GM12878 (cell line): ENCODE data around the gene OR52B2. TPM values are rescaled to one million over a fixed set of nuclear protein-coding genes. Genes with fewer than 3 reads are reported as not detected.

Experiments used
- ATAC-seq: fragments of 200-7000 bp; cut with Tn5 transposase; 3 replicates; pipeline ENCODE4 v1.9.1; 2020; ENCODE audit warnings: mild to moderate bottlenecking, moderate library complexity
- BruUV-seq: library from RNA; stranded (reverse); fragments of 400-500 nt; replicated peaks from 2 replicates; lab custom pipeline; 2021; lab: Mats Ljungman, UMichigan
- CTCF ChIA-PET: fragments of 300-600 bp; sonication (Branson Sonifier 250); formaldehyde crosslinking; extraction: SDS; loops from one replicate; lab custom pipeline; 2021; ENCODE audit warnings: inconsistent platforms; lab: Yijun Ruan, JAX
- POLR2A ChIA-PET: fragments of 350-600 bp; formaldehyde crosslinking; extraction: SDS; loops from one replicate; lab custom pipeline; 2021; ENCODE audit warnings: inconsistent platforms; lab: Charles Lee
- RAD21 ChIA-PET: fragments of 300-600 bp; sonication (Branson Sonifier 250); formaldehyde crosslinking; loops from one replicate; lab custom pipeline; 2023; ENCODE audit warnings: antibody characterized with exemption; ENCODE audit not compliant: unreplicated experiment; lab: Charles Lee
- SMC1A ChIA-PET: fragments of 300-600 bp; sonication (Branson Sonifier 250); formaldehyde crosslinking; loops from one replicate; lab custom pipeline; 2023; ENCODE audit not compliant: unreplicated experiment, uncharacterized antibody; lab: Charles Lee
- DNase-seq: peaks from one replicate; pipeline ENCODE4 v3.0.0-alpha.2; 2011; ENCODE audit warnings: low read depth, low spot score
- FAIRE-seq: peaks from 3 replicates; lab custom pipeline; 2011; peaks lifted over from hg19 to GRCh38; lab: Jason Lieb, UNC
- H2AFZ ChIP-seq: 2 replicates; pipeline ENCODE4 v1.6.0; 2011; ENCODE audit warnings: low read depth, low read length, control low read depth; ENCODE audit not compliant: control insufficient read depth
- H3K27ac ChIP-seq: 2 replicates; pipeline ENCODE4 v1.5.1; 2011; ENCODE audit warnings: control low read depth; ENCODE audit not compliant: control insufficient read depth, insufficient read depth
- H3K27me3 ChIP-seq, 2 experiments: replicated peaks in 1 of 2; 2 replicates each; pipeline versions ENCODE4 v1.6.0 to v1.6.1; 2011; ENCODE audit warnings: low read length in 1 of 2; ENCODE audit not compliant: control insufficient read depth in 2 of 2, insufficient read depth in 2 of 2
- H3K36me3 ChIP-seq, 2 experiments: 2 replicates each; pipeline ENCODE4 v1.5.1; 2011; ENCODE audit warnings: low read length in 1 of 2; ENCODE audit not compliant: control insufficient read depth in 2 of 2, insufficient read depth in 2 of 2
- H3K4me1 ChIP-seq: 2 replicates; pipeline ENCODE4 v1.6.1; 2011; ENCODE audit warnings: mild to moderate bottlenecking, low read length, moderate library complexity, mixed read lengths; ENCODE audit not compliant: control insufficient read depth, insufficient read depth
- H3K4me2 ChIP-seq: 2 replicates; pipeline ENCODE4 v1.6.0; 2011; ENCODE audit warnings: control low read depth; ENCODE audit not compliant: control insufficient read depth, insufficient read depth
- H3K4me3 ChIP-seq: fragments of 200-600 bp; sonication (generic); 2 replicates; pipeline ENCODE4 v1.5.1; 2016
- H3K79me2 ChIP-seq: 2 replicates; pipeline ENCODE4 v1.6.0; 2011; ENCODE audit warnings: low read length; ENCODE audit not compliant: control insufficient read depth, insufficient read depth
- H3K9ac ChIP-seq: 2 replicates; pipeline ENCODE4 v1.8.0; 2011; ENCODE audit warnings: low read length, control low read depth, mixed read lengths; ENCODE audit not compliant: control insufficient read depth, insufficient read depth
- H3K9me3 ChIP-seq: replicated peaks from 3 replicates; pipeline ENCODE4 v1.5.1; 2011; ENCODE audit warnings: mild to moderate bottlenecking, low read length; ENCODE audit not compliant: control insufficient read depth, insufficient read depth
- H4K20me1 ChIP-seq: 2 replicates; pipeline ENCODE4 v1.6.0; 2011; ENCODE audit not compliant: control insufficient read depth, insufficient read depth
- ATF3 ChIP-seq: IDR thresholded peaks from 2 replicates; pipeline ENCODE4 v1.6.1; 2011; ENCODE audit warnings: low read depth, mild to moderate bottlenecking, low read length, moderate library complexity, borderline replicate concordance; ENCODE audit errors: extremely low read depth
- BHLHE40 ChIP-seq, 2 experiments: fragments of 450-650 bp in 1 of 2; IDR thresholded peaks; 2 replicates each; pipeline ENCODE4 v1.6.1; 2011 to 2017; ENCODE audit warnings: low read depth in 2 of 2, borderline replicate concordance in 1 of 2, improper control_type of control experiment in 1 of 2, low read length in 1 of 2, mild to moderate bottlenecking in 1 of 2
- CBX5 ChIP-seq: sonication (generic); IDR thresholded peaks from 2 replicates; pipeline ENCODE4 v1.6.1; 2016; ENCODE audit warnings: low read depth, moderate library complexity, mild to moderate bottlenecking, inconsistent platforms
- HCFC1 ChIP-seq: fragments of 150-350 bp; IDR thresholded peaks from 2 replicates; pipeline ENCODE4 v1.6.1; 2014; ENCODE audit warnings: low read length
- HDAC6 ChIP-seq: fragments of 200-600 bp; sonication (generic); IDR thresholded peaks from one replicate; pipeline ENCODE4 v1.8.0; 2017; ENCODE audit warnings: antibody characterized with exemption; ENCODE audit not compliant: unreplicated experiment
- NBN ChIP-seq: fragments of 450-650 bp; IDR thresholded peaks from 2 replicates; pipeline ENCODE4 v1.6.1; 2016
- NFYB ChIP-seq: IDR thresholded peaks from 2 replicates; pipeline ENCODE4 v1.6.1; 2011; ENCODE audit warnings: low read depth, mild to moderate bottlenecking, low read length, improper control_type of control experiment, moderate library complexity; ENCODE audit not compliant: insufficient read depth
- PAX8 ChIP-seq: fragments of 450-650 bp; IDR thresholded peaks from 2 replicates; pipeline ENCODE4 v1.6.1; 2017; ENCODE audit warnings: mild to moderate bottlenecking, moderate library complexity
- PML ChIP-seq: IDR thresholded peaks from 2 replicates; pipeline ENCODE4 v1.6.1; 2012; ENCODE audit warnings: low read length, inconsistent platforms
- RAD51 ChIP-seq: fragments of 450-650 bp; IDR thresholded peaks from 2 replicates; pipeline ENCODE4 v1.6.1; 2016; ENCODE audit warnings: moderate library complexity, mild to moderate bottlenecking, inconsistent platforms
- SUZ12 ChIP-seq: fragments of 200-600 bp; sonication (generic); IDR thresholded peaks from one replicate; pipeline ENCODE4 v1.6.1; 2018; ENCODE audit warnings: antibody characterized with exemption, mild to moderate bottlenecking; ENCODE audit not compliant: unreplicated experiment
- TBL1XR1 ChIP-seq: IDR thresholded peaks from 2 replicates; pipeline ENCODE4 v1.6.1; 2012; ENCODE audit warnings: low read depth, low read length, improper control_type of control experiment
- ZZZ3 ChIP-seq: IDR thresholded peaks from 2 replicates; pipeline ENCODE4 v1.6.1; 2011; ENCODE audit warnings: low read depth; ENCODE audit not compliant: control insufficient read depth, insufficient read length
- WGBS: methylation state at CpG from one replicate; pipeline ENCODE4 v1.1.6; 2016; ENCODE audit warnings: low lambda C conversion rate; ENCODE audit not compliant: insufficient replicate concordance, insufficient coverage; ENCODE audit errors: missing lambda C conversion rate; 5-methylcytosine and 5-hydroxymethylcytosine counted together
- in situ Hi-C: fragments of 300-500 bp; cut with MboI; formaldehyde crosslinking; loops from 9 replicates; pipeline ENCODE4 v1.14.3; 2018; ENCODE audit warnings: mixed read lengths
- intact Hi-C: fragments of 100-400 bp; cut with micrococcal nuclease; formaldehyde crosslinking; loops from one replicate; pipeline ENCODE4 v1.14.2; 2022; ENCODE audit not compliant: unreplicated experiment
- polyA plus RNA-seq, 11 experiments: library from polyadenylated mRNA; depleted of rRNA in 4 of 11; unstranded in 6 of 11; stranded (reverse) in 5 of 11; fragments of >200 nt; fragmentation: Nextera tagmentation in 4 of 11; fragmentation: Illumina TruSeq in 1 of 11; extraction: Ambion mirVana in 4 of 11; extraction: Trizol in 1 of 11; gene quantifications; 1 replicate in 1 of 11; 2 replicates in 10 of 11; pipeline versions ENCODE4 v1.2.1 to v1.2.3, GENCODE V29; 2011 to 2016; ENCODE audit warnings: inconsistent platforms in 2 of 11, missing spikeins in 2 of 11, low read depth in 1 of 11
- total RNA-seq, 4 experiments: library from RNA; depleted of rRNA in 3 of 4; stranded (reverse); fragments of >200 nt in 3 of 4; fragmentation: Illumina TruSeq in 1 of 4; extraction: Trizol in 1 of 4; gene quantifications; 2 replicates each; pipeline versions ENCODE4 v1.2.1 to v1.2.3, GENCODE V29; 2013 to 2021
- TF ChIP-seq, protein P1 (sequence below): fragments of 450-650 bp; formaldehyde crosslinking; IDR thresholded peaks from 2 replicates; pipeline ENCODE4 v1.5.0; 2022; ENCODE audit warnings: mild to moderate bottlenecking, missing genetic modification characterization
- TF ChIP-seq, protein P2 (sequence below): fragments of 150-350 bp; IDR thresholded peaks from 2 replicates; pipeline ENCODE4 v1.6.1; 2016; ENCODE audit warnings: low read depth, low read length
- TF ChIP-seq, protein P3 (sequence below): IDR thresholded peaks from 2 replicates; pipeline ENCODE4 v1.6.1; 2011; ENCODE audit warnings: mild to moderate bottlenecking, low read depth, low read length, moderate library complexity; ENCODE audit not compliant: insufficient replicate concordance

The OR52B2 gene
- total and polyA plus RNA-seq, 10 of the 15 experiments (the other 5 are each of a cell fraction or from before 2014, with no cell fraction given), result 0.08 TPM; not detected in 9

DNA sequence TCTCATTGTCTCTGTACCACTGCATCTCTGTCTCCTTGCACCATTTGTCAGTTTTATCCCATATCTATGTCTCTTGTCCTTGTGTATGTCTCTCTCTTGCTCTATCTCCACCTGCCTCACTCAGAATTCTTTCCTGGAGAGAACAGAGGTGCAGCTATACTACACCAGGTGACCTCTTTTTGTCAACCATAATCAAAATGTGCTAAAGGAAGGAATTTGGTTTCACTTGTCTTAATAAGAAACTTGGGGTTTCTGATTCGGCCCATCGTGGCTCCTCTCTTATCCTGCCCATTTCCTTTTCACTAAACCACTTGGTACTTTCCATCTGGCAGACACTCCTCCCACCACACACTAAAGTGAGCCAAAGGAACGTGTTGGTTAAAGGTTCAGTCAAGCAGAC, 33.2 kb upstream of the OR52B2 start (continued):
- TF ChIP-seq RAD51, result peak; percentile 33; the same call in 1 of the 2 replicates
- no peak for TF ChIP-seq TBL1XR1
- TF ChIP-seq, protein P1, sequence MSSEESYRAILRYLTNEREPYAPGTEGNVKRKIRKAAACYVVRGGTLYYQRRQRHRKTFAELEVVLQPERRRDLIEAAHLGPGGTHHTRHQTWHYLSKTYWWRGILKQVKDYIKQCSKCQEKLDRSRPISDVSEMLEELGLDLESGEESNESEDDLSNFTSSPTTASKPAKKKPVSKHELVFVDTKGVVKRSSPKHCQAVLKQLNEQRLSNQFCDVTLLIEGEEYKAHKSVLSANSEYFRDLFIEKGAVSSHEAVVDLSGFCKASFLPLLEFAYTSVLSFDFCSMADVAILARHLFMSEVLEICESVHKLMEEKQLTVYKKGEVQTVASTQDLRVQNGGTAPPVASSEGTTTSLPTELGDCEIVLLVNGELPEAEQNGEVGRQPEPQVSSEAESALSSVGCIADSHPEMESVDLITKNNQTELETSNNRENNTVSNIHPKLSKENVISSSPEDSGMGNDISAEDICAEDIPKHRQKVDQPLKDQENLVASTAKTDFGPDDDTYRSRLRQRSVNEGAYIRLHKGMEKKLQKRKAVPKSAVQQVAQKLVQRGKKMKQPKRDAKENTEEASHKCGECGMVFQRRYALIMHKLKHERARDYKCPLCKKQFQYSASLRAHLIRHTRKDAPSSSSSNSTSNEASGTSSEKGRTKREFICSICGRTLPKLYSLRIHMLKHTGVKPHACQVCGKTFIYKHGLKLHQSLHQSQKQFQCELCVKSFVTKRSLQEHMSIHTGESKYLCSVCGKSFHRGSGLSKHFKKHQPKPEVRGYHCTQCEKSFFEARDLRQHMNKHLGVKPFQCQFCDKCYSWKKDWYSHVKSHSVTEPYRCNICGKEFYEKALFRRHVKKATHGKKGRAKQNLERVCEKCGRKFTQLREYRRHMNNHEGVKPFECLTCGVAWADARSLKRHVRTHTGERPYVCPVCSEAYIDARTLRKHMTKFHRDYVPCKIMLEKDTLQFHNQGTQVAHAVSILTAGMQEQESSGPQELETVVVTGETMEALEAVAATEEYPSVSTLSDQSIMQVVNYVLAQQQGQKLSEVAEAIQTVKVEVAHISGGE, result no peak
- no peak for TF ChIP-seq ZZZ3
- no peak for TF ChIP-seq SUZ12
- TF ChIP-seq HCFC1, result no peak
- TF ChIP-seq NBN, result no peak
- no peak for TF ChIP-seq PAX8

- no TSS peak for BruUV-seq
- H3K79me2 ChIP-seq, result no peaks in the 10 kb centered on the region
- no peak for ATAC-seq
- FAIRE-seq, result no peak
- no peak overlapping the region for H3K27ac ChIP-seq
- POLR2A ChIA-PET, result no interaction called here
- H4K20me1 ChIP-seq, result no peaks in the 10 kb centered on the region
- in situ Hi-C loops (no loop called here), intact Hi-C loops (no loop called here)
- no peak overlapping the region for H3K4me3 ChIP-seq
- RAD21 ChIA-PET, result interaction anchor here (0.8 kb wide), 1 partner anchor 28 kb away, joined by 3 read pairs; no protein-coding TSS in a partner anchor
- no peak overlapping the region for H2AFZ ChIP-seq
- H3K4me2 ChIP-seq, result no peak overlapping the region
- H3K9ac ChIP-seq, result no peak overlapping the region
- no peaks in the 10 kb centered on the region for H3K9me3 ChIP-seq
- H3K27me3 ChIP-seq, result no peaks in the 10 kb centered on the region
- SMC1A ChIA-PET, result interaction anchor here (0.5 to 1.1 kb wide), 3 partner anchors 15 to 210 kb away, joined by 3 read pairs; no protein-coding TSS in a partner anchor
- CTCF ChIA-PET, result no interaction called here
- WGBS, result 100% methylated on average over 1 of the region's 1 CpG
- peaks cover 9% of the 10 kb centered on the region for H3K4me1 ChIP-seq
- DNase-seq, result no peak
- H3K36me3 ChIP-seq, result no peaks in the 10 kb centered on the region
- no peak for TF ChIP-seq HDAC6
- TF ChIP-seq BHLHE40 (IDR thresholded peaks at IDR 0.05; ENCODE audit: borderline replicate concordance in 1 of 2, low read depth in 2 of 2, low read length in 1 of 2), result no peak
- no peak for TF ChIP-seq ATF3
- no peak for TF ChIP-seq NFYB
- TF ChIP-seq, protein P2, sequence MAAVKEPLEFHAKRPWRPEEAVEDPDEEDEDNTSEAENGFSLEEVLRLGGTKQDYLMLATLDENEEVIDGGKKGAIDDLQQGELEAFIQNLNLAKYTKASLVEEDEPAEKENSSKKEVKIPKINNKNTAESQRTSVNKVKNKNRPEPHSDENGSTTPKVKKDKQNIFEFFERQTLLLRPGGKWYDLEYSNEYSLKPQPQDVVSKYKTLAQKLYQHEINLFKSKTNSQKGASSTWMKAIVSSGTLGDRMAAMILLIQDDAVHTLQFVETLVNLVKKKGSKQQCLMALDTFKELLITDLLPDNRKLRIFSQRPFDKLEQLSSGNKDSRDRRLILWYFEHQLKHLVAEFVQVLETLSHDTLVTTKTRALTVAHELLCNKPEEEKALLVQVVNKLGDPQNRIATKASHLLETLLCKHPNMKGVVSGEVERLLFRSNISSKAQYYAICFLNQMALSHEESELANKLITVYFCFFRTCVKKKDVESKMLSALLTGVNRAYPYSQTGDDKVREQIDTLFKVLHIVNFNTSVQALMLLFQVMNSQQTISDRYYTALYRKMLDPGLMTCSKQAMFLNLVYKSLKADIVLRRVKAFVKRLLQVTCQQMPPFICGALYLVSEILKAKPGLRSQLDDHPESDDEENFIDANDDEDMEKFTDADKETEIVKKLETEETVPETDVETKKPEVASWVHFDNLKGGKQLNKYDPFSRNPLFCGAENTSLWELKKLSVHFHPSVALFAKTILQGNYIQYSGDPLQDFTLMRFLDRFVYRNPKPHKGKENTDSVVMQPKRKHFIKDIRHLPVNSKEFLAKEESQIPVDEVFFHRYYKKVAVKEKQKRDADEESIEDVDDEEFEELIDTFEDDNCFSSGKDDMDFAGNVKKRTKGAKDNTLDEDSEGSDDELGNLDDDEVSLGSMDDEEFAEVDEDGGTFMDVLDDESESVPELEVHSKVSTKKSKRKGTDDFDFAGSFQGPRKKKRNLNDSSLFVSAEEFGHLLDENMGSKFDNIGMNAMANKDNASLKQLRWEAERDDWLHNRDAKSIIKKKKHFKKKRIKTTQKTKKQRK, result no peak
- TF ChIP-seq, protein P3, sequence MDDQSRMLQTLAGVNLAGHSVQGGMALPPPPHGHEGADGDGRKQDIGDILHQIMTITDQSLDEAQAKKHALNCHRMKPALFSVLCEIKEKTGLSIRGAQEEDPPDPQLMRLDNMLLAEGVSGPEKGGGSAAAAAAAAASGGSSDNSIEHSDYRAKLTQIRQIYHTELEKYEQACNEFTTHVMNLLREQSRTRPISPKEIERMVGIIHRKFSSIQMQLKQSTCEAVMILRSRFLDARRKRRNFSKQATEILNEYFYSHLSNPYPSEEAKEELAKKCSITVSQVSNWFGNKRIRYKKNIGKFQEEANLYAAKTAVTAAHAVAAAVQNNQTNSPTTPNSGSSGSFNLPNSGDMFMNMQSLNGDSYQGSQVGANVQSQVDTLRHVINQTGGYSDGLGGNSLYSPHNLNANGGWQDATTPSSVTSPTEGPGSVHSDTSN, result no peak
- TF ChIP-seq CBX5, result no peak
- no peak for TF ChIP-seq PML
Observed at GRCh38 chr11:6202041-6202440, 31.9 kb upstream of the OR52B2 start.
